SK-N-SH (cell line): ENCODE data around the gene SPIRE2. TPM values are rescaled to one million over a fixed set of nuclear protein-coding genes. Genes with fewer than 3 reads are reported as not detected.

Experiments used
- CTCF ChIA-PET: fragments of 300-600, 350-600 bp; formaldehyde crosslinking; extraction: SDS; loops from one replicate; lab custom pipeline; 2021; lab: Yijun Ruan, JAX
- POLR2A ChIA-PET: fragments of 350-600 bp; sonication (Branson Sonifier 250); formaldehyde crosslinking; extraction: SDS; loops from one replicate; lab custom pipeline; 2020; ENCODE audit warnings: antibody characterized with exemption, inconsistent platforms; lab: Yijun Ruan, JAX
- DNase-seq: peaks from one replicate; pipeline ENCODE4 v3.0.0; 2012
- H2AFZ ChIP-seq: fragments of 200-600 bp; sonication (generic); 2 replicates; pipeline ENCODE4 v1.8.1; 2016; ENCODE audit warnings: antibody characterized with exemption, mild to moderate bottlenecking, low read depth
- H3F3A ChIP-seq: fragments of 200-600 bp; sonication (generic); replicated peaks from 2 replicates; pipeline ENCODE3; 2016; ENCODE audit warnings: antibody characterized with exemption, mild to moderate bottlenecking; ENCODE audit not compliant: insufficient read depth
- H3K27ac ChIP-seq, 2 experiments: fragments of 200-500 bp in 1 of 2; fragments of 200-600 bp in 1 of 2; sonication (Bioruptor generic) in 1 of 2; sonication (generic), shearing (Covaris generic) in 1 of 2; 2 replicates each; pipeline versions ENCODE4 v1.5.1 to v1.6.1; 2014 to 2016; ENCODE audit warnings: low read depth in 2 of 2, inconsistent platforms in 1 of 2, low read length in 1 of 2, mild to moderate bottlenecking in 1 of 2, mixed read lengths in 1 of 2
- H3K27me3 ChIP-seq: fragments of 200-600 bp; sonication (generic), shearing (Covaris generic); 2 replicates; pipeline ENCODE4 v1.6.1; 2016; ENCODE audit warnings: mixed run types; ENCODE audit not compliant: insufficient read depth
- H3K36me3 ChIP-seq, 2 experiments: fragments of 200-500 bp in 1 of 2; fragments of 200-600 bp in 1 of 2; sonication (Bioruptor generic) in 1 of 2; sonication (generic) in 1 of 2; replicated peaks in 1 of 2; 2 replicates each; pipeline versions ENCODE3 to v1.5.1; 2014 to 2016; ENCODE audit warnings: low read length in 1 of 2, mild to moderate bottlenecking in 1 of 2; ENCODE audit not compliant: insufficient read depth in 2 of 2, control insufficient read depth in 1 of 2
- H3K4me1 ChIP-seq, 2 experiments: fragments of 200-500 bp in 1 of 2; fragments of 200-600 bp in 1 of 2; sonication (Bioruptor generic) in 1 of 2; sonication (generic), shearing (Covaris generic) in 1 of 2; 2 replicates each; pipeline versions ENCODE4 v1.5.1 to v1.6.1; 2014 to 2016; ENCODE audit warnings: low read depth in 1 of 2, low read length in 1 of 2, mixed run types in 1 of 2; ENCODE audit not compliant: insufficient read depth in 2 of 2, control insufficient read depth in 1 of 2
- H3K4me2 ChIP-seq: fragments of 200-600 bp; sonication (generic), shearing (Covaris generic); 2 replicates; pipeline ENCODE4 v1.6.1; 2017; ENCODE audit warnings: mixed run types
- H3K4me3 ChIP-seq, 2 experiments: fragments of 200-500 bp in 1 of 2; fragments of 200-600 bp in 1 of 2; sonication (Bioruptor generic) in 1 of 2; sonication (generic), shearing (Covaris generic) in 1 of 2; 2 replicates each; pipeline versions ENCODE4 v1.5.1 to v1.8.1; 2014 to 2016; ENCODE audit warnings: low read depth in 2 of 2, inconsistent platforms in 1 of 2, low read length in 1 of 2, mild to moderate bottlenecking in 1 of 2, mixed read lengths in 1 of 2, moderate library complexity in 1 of 2
- H3K79me2 ChIP-seq: fragments of 200-600 bp; sonication (generic); 2 replicates; pipeline ENCODE4 v1.8.1; 2017; ENCODE audit warnings: mild to moderate bottlenecking; ENCODE audit not compliant: insufficient read depth
- H3K9ac ChIP-seq: fragments of 200-600 bp; sonication (generic); 2 replicates; pipeline ENCODE4 v1.6.1; 2017; ENCODE audit warnings: mixed run types
- H3K9me2 ChIP-seq: fragments of 200-600 bp; sonication (generic); 2 replicates; pipeline ENCODE4 v1.6.1; 2017; ENCODE audit warnings: mixed run types
- H3K9me3 ChIP-seq: fragments of 200-600 bp; sonication (generic); 2 replicates; pipeline ENCODE4 v1.6.1; 2017; ENCODE audit warnings: mixed run types, mild to moderate bottlenecking, moderate library complexity
- H4K20me1 ChIP-seq: fragments of 200-600 bp; sonication (generic); 2 replicates; pipeline ENCODE4 v1.6.1; 2017; ENCODE audit warnings: mild to moderate bottlenecking, mixed run types; ENCODE audit not compliant: insufficient read depth
- EZH2phosphoT487 ChIP-seq: fragments of 200-600 bp; sonication (generic); IDR thresholded peaks from 2 replicates; pipeline ENCODE4 v1.6.1; 2017; ENCODE audit warnings: low read depth, mixed run types, mild to moderate bottlenecking, antibody characterized with exemption, moderate library complexity, borderline replicate concordance
- FOSL2 ChIP-seq: IDR thresholded peaks from 2 replicates; pipeline ENCODE4 v1.4.0; 2012; ENCODE audit warnings: low read depth, mild to moderate bottlenecking, moderate library complexity, borderline replicate concordance
- GABPA ChIP-seq: IDR thresholded peaks from 2 replicates; pipeline ENCODE4 v1.4.0; 2012; ENCODE audit warnings: low read depth, mild to moderate bottlenecking
- JUND ChIP-seq: IDR thresholded peaks from 2 replicates; pipeline ENCODE4 v1.4.0; 2012
- MEF2A ChIP-seq: IDR thresholded peaks from 2 replicates; pipeline ENCODE4 v1.4.0; 2012; ENCODE audit warnings: low read depth, borderline replicate concordance
- NFIC ChIP-seq: IDR thresholded peaks from 2 replicates; pipeline ENCODE4 v1.4.0; 2012; ENCODE audit warnings: borderline replicate concordance
- REST ChIP-seq: IDR thresholded peaks from 2 replicates; pipeline ENCODE4 v1.6.1; 2012; ENCODE audit warnings: mild to moderate bottlenecking, low read depth, low read length, moderate library complexity
- RFX5 ChIP-seq: IDR thresholded peaks from 2 replicates; pipeline ENCODE4 v1.6.1; 2012; ENCODE audit warnings: mild to moderate bottlenecking, improper control_type of control experiment, low read length
- RXRA ChIP-seq: IDR thresholded peaks from 2 replicates; pipeline ENCODE4 v1.4.0; 2012; ENCODE audit warnings: low read depth, mild to moderate bottlenecking, borderline replicate concordance
- SIN3A ChIP-seq: IDR thresholded peaks from 2 replicates; pipeline ENCODE4 v1.6.1; 2012; ENCODE audit warnings: low read depth, mild to moderate bottlenecking, low read length, moderate library complexity, borderline replicate concordance
- TEAD4 ChIP-seq: IDR thresholded peaks from 2 replicates; pipeline ENCODE4 v1.4.0; 2012; ENCODE audit warnings: mild to moderate bottlenecking, borderline replicate concordance; ENCODE audit not compliant: insufficient read depth
- USF1 ChIP-seq: IDR thresholded peaks from 2 replicates; pipeline ENCODE4 v1.4.0; 2012; ENCODE audit warnings: low read depth, borderline replicate concordance
- WGBS: methylation state at CpG from one replicate; pipeline ENCODE4 v1.1.6; 2017; ENCODE audit warnings: low lambda C conversion rate; 5-methylcytosine and 5-hydroxymethylcytosine counted together
- polyA plus RNA-seq, 3 experiments: library from polyadenylated mRNA; depleted of rRNA; stranded (reverse); fragments of >200 nt; gene quantifications; 2 replicates each; pipeline ENCODE4 v1.2.3, GENCODE V29; 2012
- TF ChIP-seq, protein P1 (sequence below): IDR thresholded peaks from 2 replicates; pipeline ENCODE4 v1.4.0; 2012; ENCODE audit warnings: low read depth
- TF ChIP-seq, protein P2 (sequence below): fragments of 200-600 bp; sonication (generic); IDR thresholded peaks from 2 replicates; pipeline ENCODE4 v1.6.1; 2017; ENCODE audit warnings: antibody characterized with exemption, mild to moderate bottlenecking, moderate library complexity
- TF ChIP-seq, protein P3 (sequence below): fragments of 150-350 bp; IDR thresholded peaks from 2 replicates; pipeline ENCODE4 v1.6.1; 2017; ENCODE audit warnings: antibody characterized with exemption, low read length, low read depth, borderline replicate concordance
- TF ChIP-seq, protein P4 (sequence below): fragments of 150-350 bp; IDR thresholded peaks from 2 replicates; pipeline ENCODE4 v1.6.1; 2016; ENCODE audit warnings: mild to moderate bottlenecking, low read depth, low read length

The SPIRE2 gene
- polyA plus RNA-seq, 1 of the 3 experiments (the other 2 are of a cell fraction): 15.3 TPM

GRCh38 chr16:89784406-89784805 is 43.9 kb upstream of the SPIRE2 start:
- Histone ChIP-seq H2AFZ (no peak overlapping the region), H3K79me2 (no peaks in the 10 kb centered on the region), H3K9me2 (no peaks in the 10 kb centered on the region), H3K27ac (no peak overlapping the region), H3K4me1 (peaks cover 0 to 16% of the 10 kb centered on the region in 2 experiments; a peak in 1 of 4 replicates), H3K9me3 (no peaks in the 10 kb centered on the region), H3F3A (no peaks in the 10 kb centered on the region), H3K4me3 (no peak overlapping the region), H4K20me1 (no peaks in the 10 kb centered on the region), H3K36me3 (peaks cover 9 to 18% of the 10 kb centered on the region in 2 experiments), H3K27me3 (no peaks in the 10 kb centered on the region), H3K4me2 (no peak overlapping the region), H3K9ac (no peak overlapping the region)
- TF ChIP-seq EZH2phosphoT487: no peak
- TF ChIP-seq FOSL2: no peak
- TF ChIP-seq, protein P1, sequence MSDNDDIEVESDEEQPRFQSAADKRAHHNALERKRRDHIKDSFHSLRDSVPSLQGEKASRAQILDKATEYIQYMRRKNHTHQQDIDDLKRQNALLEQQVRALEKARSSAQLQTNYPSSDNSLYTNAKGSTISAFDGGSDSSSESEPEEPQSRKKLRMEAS: no peak
- no peak for TF ChIP-seq NFIC
- TF ChIP-seq, protein P2, sequence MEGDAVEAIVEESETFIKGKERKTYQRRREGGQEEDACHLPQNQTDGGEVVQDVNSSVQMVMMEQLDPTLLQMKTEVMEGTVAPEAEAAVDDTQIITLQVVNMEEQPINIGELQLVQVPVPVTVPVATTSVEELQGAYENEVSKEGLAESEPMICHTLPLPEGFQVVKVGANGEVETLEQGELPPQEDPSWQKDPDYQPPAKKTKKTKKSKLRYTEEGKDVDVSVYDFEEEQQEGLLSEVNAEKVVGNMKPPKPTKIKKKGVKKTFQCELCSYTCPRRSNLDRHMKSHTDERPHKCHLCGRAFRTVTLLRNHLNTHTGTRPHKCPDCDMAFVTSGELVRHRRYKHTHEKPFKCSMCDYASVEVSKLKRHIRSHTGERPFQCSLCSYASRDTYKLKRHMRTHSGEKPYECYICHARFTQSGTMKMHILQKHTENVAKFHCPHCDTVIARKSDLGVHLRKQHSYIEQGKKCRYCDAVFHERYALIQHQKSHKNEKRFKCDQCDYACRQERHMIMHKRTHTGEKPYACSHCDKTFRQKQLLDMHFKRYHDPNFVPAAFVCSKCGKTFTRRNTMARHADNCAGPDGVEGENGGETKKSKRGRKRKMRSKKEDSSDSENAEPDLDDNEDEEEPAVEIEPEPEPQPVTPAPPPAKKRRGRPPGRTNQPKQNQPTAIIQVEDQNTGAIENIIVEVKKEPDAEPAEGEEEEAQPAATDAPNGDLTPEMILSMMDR: no peak
- no peak for TF ChIP-seq SIN3A
- no peak for TF ChIP-seq REST
- TF ChIP-seq MEF2A: no peak
- TF ChIP-seq, protein P3, sequence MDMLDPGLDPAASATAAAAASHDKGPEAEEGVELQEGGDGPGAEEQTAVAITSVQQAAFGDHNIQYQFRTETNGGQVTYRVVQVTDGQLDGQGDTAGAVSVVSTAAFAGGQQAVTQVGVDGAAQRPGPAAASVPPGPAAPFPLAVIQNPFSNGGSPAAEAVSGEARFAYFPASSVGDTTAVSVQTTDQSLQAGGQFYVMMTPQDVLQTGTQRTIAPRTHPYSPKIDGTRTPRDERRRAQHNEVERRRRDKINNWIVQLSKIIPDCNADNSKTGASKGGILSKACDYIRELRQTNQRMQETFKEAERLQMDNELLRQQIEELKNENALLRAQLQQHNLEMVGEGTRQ: no peak
- no peak for TF ChIP-seq GABPA
- TF ChIP-seq TEAD4: no peak
- TF ChIP-seq JUND: no peak
- no peak for TF ChIP-seq RXRA
- no peak for TF ChIP-seq USF1
- TF ChIP-seq RFX5: no peak
- TF ChIP-seq, protein P4, sequence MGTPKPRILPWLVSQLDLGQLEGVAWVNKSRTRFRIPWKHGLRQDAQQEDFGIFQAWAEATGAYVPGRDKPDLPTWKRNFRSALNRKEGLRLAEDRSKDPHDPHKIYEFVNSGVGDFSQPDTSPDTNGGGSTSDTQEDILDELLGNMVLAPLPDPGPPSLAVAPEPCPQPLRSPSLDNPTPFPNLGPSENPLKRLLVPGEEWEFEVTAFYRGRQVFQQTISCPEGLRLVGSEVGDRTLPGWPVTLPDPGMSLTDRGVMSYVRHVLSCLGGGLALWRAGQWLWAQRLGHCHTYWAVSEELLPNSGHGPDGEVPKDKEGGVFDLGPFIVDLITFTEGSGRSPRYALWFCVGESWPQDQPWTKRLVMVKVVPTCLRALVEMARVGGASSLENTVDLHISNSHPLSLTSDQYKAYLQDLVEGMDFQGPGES: no peak
- ChIA-PET CTCF (interaction anchor here (2.2 kb wide), 1 partner anchor 76 kb away, joined by 6 read pairs; no protein-coding TSS in a partner anchor), POLR2A (no interaction called here)
- no peak for DNase-seq
- 93% methylated on average over 7 of the region's 7 CpGs for WGBS
